ENCODE measurements around the gene MS4A4E. TPM values are rescaled to one million over a fixed set of nuclear protein-coding genes. Genes with fewer than 3 reads are reported as not detected.

Gene MS4A4E
- total RNA-seq, 1 experiment from 2014 or later = not detected

DNA sequence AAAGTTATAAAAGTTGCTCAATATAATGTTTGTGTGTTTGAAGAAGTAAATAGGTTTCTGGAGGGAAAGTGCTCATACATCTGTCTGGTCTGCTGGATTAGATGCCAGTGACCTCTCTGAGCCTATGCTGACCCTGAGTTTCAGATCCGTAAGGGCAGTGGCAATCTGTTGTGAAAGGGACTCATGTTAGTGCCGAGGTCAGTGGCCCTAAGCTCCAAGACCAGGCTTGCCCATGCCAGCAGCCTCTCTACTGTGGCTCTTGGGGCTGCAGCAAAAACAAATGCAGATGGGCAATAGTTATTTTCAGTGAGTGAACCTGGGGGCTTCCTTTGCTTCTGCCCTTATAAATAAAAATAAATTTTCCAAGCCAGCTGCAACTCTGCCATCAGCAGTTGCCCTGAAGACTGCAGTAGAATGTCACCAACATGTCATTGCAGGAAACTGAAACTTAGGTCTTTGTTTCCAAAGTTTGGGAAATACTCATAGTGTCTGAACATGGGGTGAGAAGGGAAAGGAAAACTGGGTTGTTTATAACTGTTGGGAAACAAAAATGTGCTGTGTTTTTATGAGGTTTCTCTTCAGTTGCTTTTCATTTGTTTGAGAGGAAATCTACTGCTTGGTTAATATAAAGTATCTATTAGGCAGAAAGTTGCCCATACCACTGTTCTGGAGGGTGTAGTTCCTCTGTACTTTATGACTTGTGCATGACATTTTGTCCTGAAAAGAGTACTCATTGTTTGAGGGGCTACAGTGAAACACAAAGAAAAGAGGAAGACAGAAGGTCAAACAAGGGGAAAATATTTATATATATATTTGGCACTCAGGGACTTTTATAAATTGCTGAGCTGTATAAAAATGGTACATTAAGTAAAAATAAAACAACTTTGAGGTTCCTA lies 9.5 kb upstream of the MS4A4E start:
- H3K27me3 ChIP-seq (ENCODE audit: control insufficient read depth, insufficient read depth, low read length) = no peaks in the 10 kb centered on the region
- H3K4me3 ChIP-seq (ENCODE audit: insufficient read depth, low read depth, low read length) = no peak overlapping the region
- no peaks in the 10 kb centered on the region for H3K36me3 ChIP-seq (replicated peaks; ENCODE audit: control insufficient read depth, insufficient read depth, low read length)

DNA sequence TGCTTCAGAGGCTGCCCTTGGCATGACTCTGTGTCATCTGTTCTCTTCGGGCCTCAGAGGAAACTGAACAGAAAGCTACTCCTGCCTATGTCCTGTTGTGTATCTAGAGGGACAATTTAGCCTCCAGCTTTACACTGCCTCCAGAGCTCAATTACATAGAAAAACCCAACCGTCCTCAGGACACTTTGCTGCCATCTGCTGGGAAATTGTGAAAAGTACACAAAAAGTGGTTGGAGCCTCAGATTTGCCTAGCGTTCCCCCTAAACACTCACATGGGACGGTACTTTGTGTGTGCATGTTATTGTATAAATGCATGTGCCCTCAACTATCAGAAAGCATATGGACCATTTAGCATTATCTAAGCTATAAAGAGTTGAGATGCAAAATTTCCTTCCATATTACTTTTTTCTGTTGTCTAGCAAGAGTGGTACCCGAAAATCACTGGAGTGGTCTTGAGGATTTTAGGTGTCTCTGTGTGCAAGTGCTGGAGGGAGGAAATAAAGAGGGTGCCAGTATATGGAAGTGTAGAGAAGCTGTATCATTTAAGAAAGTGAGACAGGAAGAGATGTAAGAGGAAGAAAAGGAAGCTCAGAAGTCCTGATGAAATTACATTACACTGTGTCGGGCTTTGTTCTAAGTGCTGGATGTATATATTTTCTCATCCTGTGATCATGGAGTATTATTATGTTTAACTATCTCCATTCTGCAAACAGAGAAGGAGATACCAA lies 8.7 kb upstream of the MS4A4E start:
- H3K27me3 ChIP-seq (ENCODE audit: control insufficient read depth, insufficient read depth, low read length) = no peaks in the 10 kb centered on the region
- DNase-seq = no peak
- no peak overlapping the region for H3K4me3 ChIP-seq (ENCODE audit: insufficient read depth, low read depth, low read length)
- no peaks in the 10 kb centered on the region for H3K36me3 ChIP-seq (replicated peaks; ENCODE audit: control insufficient read depth, insufficient read depth, low read length)

More for the DNA sequence above, 9.5 kb upstream of the MS4A4E start:
- DNase-seq = no peak

GRCh38 chr11:60241786-60242185 lies 1.2 kb downstream of the MS4A4E start:
- no peak overlapping the region for H3K4me3 ChIP-seq (ENCODE audit: insufficient read depth, low read depth, low read length)
- no peaks in the 10 kb centered on the region for H3K27me3 ChIP-seq (ENCODE audit: control insufficient read depth, insufficient read depth, low read length)
- H3K36me3 ChIP-seq (replicated peaks; ENCODE audit: control insufficient read depth, insufficient read depth, low read length) = no peaks in the 10 kb centered on the region
- DNase-seq = no peak

GRCh38 chr11:60240662-60241061 lies 2.3 kb downstream of the MS4A4E start:
- DNase-seq = no peak
- no peaks in the 10 kb centered on the region for H3K36me3 ChIP-seq (replicated peaks; ENCODE audit: control insufficient read depth, insufficient read depth, low read length)
- H3K4me3 ChIP-seq (ENCODE audit: insufficient read depth, low read depth, low read length) = no peak overlapping the region
- no peaks in the 10 kb centered on the region for H3K27me3 ChIP-seq (ENCODE audit: control insufficient read depth, insufficient read depth, low read length)

- no peak overlapping the region for H3K4me3 ChIP-seq (ENCODE audit: insufficient read depth, low read depth, low read length)
- no peaks in the 10 kb centered on the region for H3K27me3 ChIP-seq (ENCODE audit: control insufficient read depth, insufficient read depth, low read length)
- H3K36me3 ChIP-seq (replicated peaks; ENCODE audit: control insufficient read depth, insufficient read depth, low read length) = no peaks in the 10 kb centered on the region
- no peak for DNase-seq
Observed at GRCh38 chr11:60235321-60235720, 7.6 kb downstream of the MS4A4E start.

DNA sequence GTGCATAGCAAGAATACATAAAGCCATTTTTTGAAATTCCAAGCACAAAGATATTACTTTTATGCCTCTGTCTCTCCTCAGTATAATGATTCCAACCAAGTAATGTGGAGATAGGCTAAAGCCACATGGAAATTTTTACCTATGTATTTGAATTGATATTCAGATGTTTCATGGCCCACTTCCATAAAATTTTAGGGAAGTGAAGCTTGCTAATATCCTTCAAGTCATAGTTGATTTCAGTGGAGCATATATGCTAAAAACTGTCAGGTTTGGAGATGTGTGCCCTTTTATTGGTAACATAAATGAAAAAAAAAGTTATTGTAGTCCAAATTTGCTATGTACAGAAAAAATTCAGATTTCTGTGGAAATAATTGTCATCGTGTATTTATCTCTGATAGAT lies 12.3 kb downstream of the MS4A4E start:
- H3K4me3 ChIP-seq (ENCODE audit: insufficient read depth, low read depth, low read length) = no peak overlapping the region
- no peak for DNase-seq
- H3K27me3 ChIP-seq (ENCODE audit: control insufficient read depth, insufficient read depth, low read length) = no peaks in the 10 kb centered on the region
- H3K36me3 ChIP-seq (replicated peaks; ENCODE audit: control insufficient read depth, insufficient read depth, low read length) = no peaks in the 10 kb centered on the region

DNA sequence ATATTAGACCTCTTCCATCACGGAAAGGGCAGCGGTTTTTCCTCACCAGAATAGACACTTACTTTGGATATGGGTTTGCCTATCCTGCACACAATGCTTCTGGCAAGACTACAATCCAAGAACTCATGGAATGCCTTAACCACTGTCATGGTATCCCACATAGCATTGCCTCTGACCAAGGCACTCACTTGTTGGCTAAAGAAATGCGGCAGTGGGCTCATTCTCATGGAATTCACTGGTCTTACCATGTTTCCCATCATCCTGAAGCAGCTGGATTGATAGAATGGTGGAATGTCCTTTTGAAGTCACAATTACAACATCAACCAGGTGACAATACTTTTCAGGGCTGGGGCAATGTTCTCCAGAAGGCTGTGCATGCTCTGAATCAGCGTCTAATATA lies 20.8 kb downstream of the MS4A4E start:
- H3K4me3 ChIP-seq (ENCODE audit: insufficient read depth, low read depth, low read length) = no peak overlapping the region
- H3K27me3 ChIP-seq (ENCODE audit: control insufficient read depth, insufficient read depth, low read length) = no peaks in the 10 kb centered on the region
- no peak for DNase-seq
- no peaks in the 10 kb centered on the region for H3K36me3 ChIP-seq (replicated peaks; ENCODE audit: control insufficient read depth, insufficient read depth, low read length)

- no peak overlapping the region for H3K4me3 ChIP-seq (ENCODE audit: insufficient read depth, low read depth, low read length)
- no peaks in the 10 kb centered on the region for H3K36me3 ChIP-seq (replicated peaks; ENCODE audit: control insufficient read depth, insufficient read depth, low read length)
- DNase-seq = no peak
- no peaks in the 10 kb centered on the region for H3K27me3 ChIP-seq (ENCODE audit: control insufficient read depth, insufficient read depth, low read length)
Observed at GRCh38 chr11:60221692-60222091, 21.2 kb downstream of the MS4A4E start.

- no peak for DNase-seq
- H3K36me3 ChIP-seq (replicated peaks; ENCODE audit: control insufficient read depth, insufficient read depth, low read length) = no peaks in the 10 kb centered on the region
- no peak overlapping the region for H3K4me3 ChIP-seq (ENCODE audit: insufficient read depth, low read depth, low read length)
- H3K27me3 ChIP-seq (ENCODE audit: control insufficient read depth, insufficient read depth, low read length) = no peaks in the 10 kb centered on the region
Observed at GRCh38 chr11:60221181-60221580, 21.8 kb downstream of the MS4A4E start.

GRCh38 chr11:60214386-60214785 lies 28.6 kb downstream of the MS4A4E start:
- H3K27me3 ChIP-seq (ENCODE audit: control insufficient read depth, insufficient read depth, low read length) = no peaks in the 10 kb centered on the region
- H3K36me3 ChIP-seq (replicated peaks; ENCODE audit: control insufficient read depth, insufficient read depth, low read length) = no peaks in the 10 kb centered on the region
- DNase-seq = no peak
- H3K4me3 ChIP-seq (ENCODE audit: insufficient read depth, low read depth, low read length) = no peak overlapping the region

DNA sequence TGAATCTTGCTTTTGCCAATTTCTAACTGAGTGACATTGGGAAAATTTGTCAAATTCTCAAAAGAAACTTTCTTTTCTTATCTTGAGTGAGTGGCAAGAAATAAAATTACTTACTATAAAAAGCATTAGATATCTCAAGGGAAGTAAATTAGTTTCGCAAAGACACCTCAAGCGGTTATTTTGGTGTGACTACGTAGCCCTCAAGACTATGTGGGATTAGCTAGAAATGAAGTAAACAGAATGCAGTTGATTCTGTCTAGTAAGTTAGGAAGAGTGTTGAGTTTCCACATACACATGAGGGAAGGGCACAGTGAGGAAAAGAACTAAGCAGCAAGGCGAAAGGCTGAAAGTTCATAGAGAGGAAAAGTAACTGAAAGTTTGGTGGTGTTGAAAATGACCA lies 31.7 kb downstream of the MS4A4E start:
- Histone ChIP-seq H3K27me3 (ENCODE audit: control insufficient read depth, insufficient read depth, low read length) (no peaks in the 10 kb centered on the region), H3K4me3 (ENCODE audit: insufficient read depth, low read depth, low read length) (no peak overlapping the region), H3K36me3 (replicated peaks; ENCODE audit: control insufficient read depth, insufficient read depth, low read length) (no peaks in the 10 kb centered on the region)
- DNase-seq = no peak

DNA sequence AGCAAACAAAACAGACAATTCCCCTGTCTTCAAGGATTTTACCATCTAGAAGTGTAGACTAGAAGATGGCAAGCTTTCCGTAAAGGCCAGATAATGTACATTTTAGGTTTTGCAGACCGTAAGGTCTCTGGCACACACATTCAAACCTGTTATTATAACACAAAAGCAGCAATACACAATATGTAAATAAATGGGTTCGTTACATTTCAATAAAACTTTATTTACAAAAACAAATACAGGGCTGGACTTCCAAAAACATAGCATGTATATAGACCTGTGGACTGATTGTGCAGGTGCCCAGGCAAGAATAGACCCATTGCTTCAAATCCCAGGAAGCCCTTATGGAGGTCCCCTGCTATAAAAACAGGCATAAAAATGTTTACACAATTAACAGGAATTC lies 33.0 kb downstream of the MS4A4E start:
- no peaks in the 10 kb centered on the region for H3K27me3 ChIP-seq (ENCODE audit: control insufficient read depth, insufficient read depth, low read length)
- DNase-seq = no peak
- H3K4me3 ChIP-seq (ENCODE audit: insufficient read depth, low read depth, low read length) = no peak overlapping the region
- no peaks in the 10 kb centered on the region for H3K36me3 ChIP-seq (replicated peaks; ENCODE audit: control insufficient read depth, insufficient read depth, low read length)

DNA sequence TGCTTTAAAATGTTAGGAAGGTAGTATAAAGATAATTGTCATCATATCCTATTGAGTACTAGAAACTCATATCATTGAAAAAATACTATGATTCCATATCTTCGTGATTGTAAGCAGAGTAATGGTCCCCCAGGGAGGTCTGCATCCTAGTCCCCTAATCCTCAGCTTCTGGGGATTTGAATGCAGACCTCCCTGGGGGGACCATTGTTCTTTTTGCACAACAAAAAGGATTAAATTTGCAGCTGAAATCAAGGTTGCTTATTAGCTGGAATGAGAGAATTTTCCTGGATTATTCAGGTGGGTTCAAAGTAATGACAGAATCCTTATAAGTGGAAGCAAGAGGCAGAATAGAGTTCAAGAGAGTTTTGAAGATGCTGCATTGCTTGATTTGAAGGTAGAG lies 34.0 kb downstream of the MS4A4E start:
- no peak for DNase-seq
- Histone ChIP-seq H3K27me3 (ENCODE audit: control insufficient read depth, insufficient read depth, low read length) (no peaks in the 10 kb centered on the region), H3K36me3 (replicated peaks; ENCODE audit: control insufficient read depth, insufficient read depth, low read length) (no peaks in the 10 kb centered on the region), H3K4me3 (ENCODE audit: insufficient read depth, low read depth, low read length) (no peak overlapping the region)

DNA sequence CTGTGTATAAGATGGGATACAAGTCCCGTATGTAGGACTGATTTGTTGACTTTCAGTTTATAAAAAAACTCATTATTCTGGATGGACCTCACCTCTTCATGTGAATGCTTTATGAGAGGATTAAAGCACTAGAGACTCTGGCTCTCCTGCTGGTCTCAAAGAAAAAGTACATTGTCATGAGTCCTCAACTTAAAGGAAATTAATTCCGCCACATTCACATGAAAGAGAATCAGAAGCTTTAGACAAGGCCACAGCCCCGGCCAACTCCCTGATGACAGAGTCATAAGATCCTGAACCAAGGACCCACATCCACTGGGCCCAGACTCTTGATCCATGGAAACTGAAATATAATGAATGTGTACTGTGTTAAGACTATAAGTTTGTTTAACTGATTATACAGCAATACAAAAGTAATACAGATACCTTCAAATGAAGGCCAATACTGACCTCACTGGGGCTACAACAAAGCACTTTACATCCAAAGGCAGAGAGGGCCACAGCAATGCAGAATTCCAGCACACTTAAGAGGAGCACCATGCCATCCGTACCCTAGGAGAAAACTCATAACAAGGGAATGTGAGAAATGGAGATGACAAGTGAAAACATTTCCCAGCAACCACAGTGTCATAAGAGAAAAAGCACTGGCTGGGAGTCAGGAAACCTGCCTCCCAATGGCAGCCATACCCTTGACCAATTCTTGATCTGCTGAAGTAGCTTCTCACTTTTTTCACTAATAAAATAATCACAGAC lies 34.6 kb downstream of the MS4A4E start:
- H3K4me3 ChIP-seq (ENCODE audit: insufficient read depth, low read depth, low read length) = no peak overlapping the region
- DNase-seq = no peak
- no peaks in the 10 kb centered on the region for H3K36me3 ChIP-seq (replicated peaks; ENCODE audit: control insufficient read depth, insufficient read depth, low read length)
- no peaks in the 10 kb centered on the region for H3K27me3 ChIP-seq (ENCODE audit: control insufficient read depth, insufficient read depth, low read length)

DNA sequence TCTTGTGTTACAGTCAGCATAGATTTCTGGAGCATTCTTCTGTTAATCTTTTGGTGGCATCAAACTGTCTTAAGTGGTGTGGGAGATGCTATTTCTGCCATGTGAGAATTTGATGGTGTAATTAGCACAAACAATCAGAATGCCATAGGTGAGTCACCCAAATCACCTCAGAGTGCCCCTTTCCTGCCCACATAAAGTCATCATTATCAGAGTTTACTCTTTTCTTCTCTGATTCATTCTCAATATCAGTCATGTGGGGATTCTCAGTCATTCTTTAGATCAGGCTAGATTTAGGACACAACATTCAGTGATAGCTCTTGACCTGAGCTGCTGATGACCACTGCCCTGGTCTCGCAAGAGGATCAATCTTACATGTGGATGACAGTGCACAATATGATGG lies 36.3 kb downstream of the MS4A4E start:
- Histone ChIP-seq H3K36me3 (replicated peaks; ENCODE audit: control insufficient read depth, insufficient read depth, low read length) (no peaks in the 10 kb centered on the region), H3K4me3 (ENCODE audit: insufficient read depth, low read depth, low read length) (no peak overlapping the region), H3K27me3 (ENCODE audit: control insufficient read depth, insufficient read depth, low read length) (no peaks in the 10 kb centered on the region)
- no peak for DNase-seq

Measured in H7 (cell line).